Thoracic aorta (tissue), 2 donors: ENCODE measurements around the gene IL13RA2. TPM values are rescaled to one million over a fixed set of nuclear protein-coding genes. Genes with fewer than 3 reads are reported as not detected.

ENCODE experiments used
- ATAC-seq: fragments of 150-250 bp; one replicate; pipeline ENCODE4 v1.8.0; 2017; ENCODE audit warnings: low read depth; ENCODE audit not compliant: insufficient number of reproducible peaks, low FRiP score
- DNase-seq: peaks from one replicate; pipeline ENCODE4 v3.0.0-alpha.2; 2020; ENCODE audit warnings: low spot score
- H3K27ac ChIP-seq, 2 donors: fragments of 200-600 bp; sonication (generic); 1 replicate in 1 of 2; 2 replicates in 1 of 2; pipeline ENCODE4 v1.5.1; 2016; ENCODE audit warnings: mild to moderate bottlenecking in 2 of 2, moderate library complexity in 2 of 2
- H3K27me3 ChIP-seq: fragments of 200-600 bp; sonication (generic); replicated peaks from 2 replicates; pipeline ENCODE4 v1.6.0; 2016; ENCODE audit warnings: mild to moderate bottlenecking; ENCODE audit not compliant: insufficient read depth
- H3K36me3 ChIP-seq: fragments of 200-600 bp; sonication (generic); one replicate; pipeline ENCODE4 v1.5.1; 2016
- H3K4me1 ChIP-seq, 2 donors: fragments of 200-600 bp; sonication (generic); 1 replicate in 1 of 2; 2 replicates in 1 of 2; pipeline versions ENCODE4 v1.5.1 to v1.6.0; 2016; ENCODE audit warnings: low read depth in 2 of 2, mild to moderate bottlenecking in 1 of 2; ENCODE audit not compliant: control insufficient read depth in 1 of 2
- H3K4me3 ChIP-seq: fragments of 200-600 bp; sonication (generic); 2 replicates; pipeline ENCODE4 v1.5.1; 2016; ENCODE audit warnings: mild to moderate bottlenecking
- H3K9me3 ChIP-seq: fragments of 200-600 bp; sonication (generic); 2 replicates; pipeline ENCODE4 v1.5.1; 2016
- total RNA-seq, 2 donors: library from RNA; depleted of rRNA; stranded (reverse); fragments of >200 nt; gene quantifications; one replicate each; pipeline versions ENCODE4 v1.1.0 to v1.2.3, GENCODE V29; 2016
- TF ChIP-seq, protein P1 (sequence below): fragments of 200-600 bp; sonication (generic); IDR thresholded peaks from one replicate; pipeline ENCODE4 v1.5.1; 2019; ENCODE audit warnings: antibody characterized with exemption

Gene IL13RA2
- total RNA-seq, 2 donors from 2014 or later, result 19.2 to 42.2 TPM

DNA sequence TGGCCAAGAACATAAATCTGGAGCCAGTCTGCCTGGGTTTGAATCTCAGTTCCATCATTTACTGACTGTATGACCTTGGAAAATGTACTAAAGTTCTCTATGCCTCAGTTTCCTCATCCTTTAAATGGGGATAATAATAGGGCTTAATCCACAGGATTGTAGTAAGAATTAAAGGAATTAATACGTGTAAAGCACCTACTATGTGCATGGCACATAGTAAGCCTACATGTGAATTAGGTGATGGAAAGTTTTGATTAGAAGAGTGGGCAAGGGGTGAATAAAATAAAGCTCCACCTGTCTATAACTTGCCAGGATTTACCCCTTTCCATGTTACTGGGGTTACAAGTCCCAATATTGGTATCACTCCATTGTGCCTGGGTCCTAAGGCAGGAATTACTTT lies 35.8 kb upstream of the IL13RA2 start:
- ATAC-seq, result no peak
- Histone ChIP-seq H3K27me3 (no peaks in the 10 kb centered on the region), H3K27ac (no peak overlapping the region)

DNA sequence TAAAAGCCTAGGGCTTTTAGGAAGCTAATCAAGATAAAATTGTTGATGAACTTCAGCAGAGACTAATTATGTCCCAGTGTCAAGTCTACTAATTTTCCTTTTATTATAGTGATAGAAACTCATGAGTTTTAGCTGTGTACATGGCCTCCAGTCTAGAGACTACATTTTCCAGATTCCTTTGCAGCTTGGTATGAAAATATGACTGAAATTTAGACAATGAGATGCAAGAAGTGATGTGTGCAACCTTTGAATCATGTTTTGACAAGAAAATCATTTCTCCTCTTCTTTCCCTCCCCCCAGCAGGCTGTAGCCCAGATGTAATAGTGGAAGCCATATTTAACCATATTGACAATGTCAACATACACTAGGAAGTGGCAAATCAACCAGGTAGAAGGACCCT lies 30.3 kb upstream of the IL13RA2 start:
- Histone ChIP-seq H3K4me3 (no peak overlapping the region), H3K4me1 (no peaks in the 10 kb centered on the region), H3K36me3 (no peaks in the 10 kb centered on the region), H3K27me3 (no peaks in the 10 kb centered on the region), H3K27ac (no peak overlapping the region), H3K9me3 (no peaks in the 10 kb centered on the region)
- DNase-seq (no peak), ATAC-seq (no peak)
- TF ChIP-seq, protein P1, sequence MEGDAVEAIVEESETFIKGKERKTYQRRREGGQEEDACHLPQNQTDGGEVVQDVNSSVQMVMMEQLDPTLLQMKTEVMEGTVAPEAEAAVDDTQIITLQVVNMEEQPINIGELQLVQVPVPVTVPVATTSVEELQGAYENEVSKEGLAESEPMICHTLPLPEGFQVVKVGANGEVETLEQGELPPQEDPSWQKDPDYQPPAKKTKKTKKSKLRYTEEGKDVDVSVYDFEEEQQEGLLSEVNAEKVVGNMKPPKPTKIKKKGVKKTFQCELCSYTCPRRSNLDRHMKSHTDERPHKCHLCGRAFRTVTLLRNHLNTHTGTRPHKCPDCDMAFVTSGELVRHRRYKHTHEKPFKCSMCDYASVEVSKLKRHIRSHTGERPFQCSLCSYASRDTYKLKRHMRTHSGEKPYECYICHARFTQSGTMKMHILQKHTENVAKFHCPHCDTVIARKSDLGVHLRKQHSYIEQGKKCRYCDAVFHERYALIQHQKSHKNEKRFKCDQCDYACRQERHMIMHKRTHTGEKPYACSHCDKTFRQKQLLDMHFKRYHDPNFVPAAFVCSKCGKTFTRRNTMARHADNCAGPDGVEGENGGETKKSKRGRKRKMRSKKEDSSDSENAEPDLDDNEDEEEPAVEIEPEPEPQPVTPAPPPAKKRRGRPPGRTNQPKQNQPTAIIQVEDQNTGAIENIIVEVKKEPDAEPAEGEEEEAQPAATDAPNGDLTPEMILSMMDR, result no peak

More for the DNA sequence above, 35.8 kb upstream of the IL13RA2 start:
- Histone ChIP-seq H3K36me3 (no peaks in the 10 kb centered on the region), H3K4me3 (no peak overlapping the region), H3K4me1 (no peaks in the 10 kb centered on the region), H3K9me3 (no peaks in the 10 kb centered on the region)
- TF ChIP-seq, protein P1, result no peak
- no peak for DNase-seq

DNA sequence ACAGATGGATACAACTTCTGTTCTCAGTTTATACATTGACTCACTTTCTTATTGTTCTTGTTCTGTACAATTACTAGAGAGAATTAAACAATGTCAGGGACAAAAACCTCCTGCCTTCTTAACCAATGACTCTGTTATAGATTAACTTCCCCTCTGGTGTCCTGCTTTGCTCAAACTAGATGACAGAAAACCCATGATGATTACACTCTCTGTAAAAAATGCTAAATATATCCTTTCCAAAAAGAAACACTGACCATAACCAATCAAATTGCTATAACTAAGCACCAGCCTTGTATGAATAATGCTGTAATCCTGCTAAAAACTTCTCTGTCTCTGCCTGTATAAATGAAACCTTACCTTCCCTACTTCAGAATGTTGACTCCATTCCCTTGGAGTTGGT lies 29.8 kb upstream of the IL13RA2 start:
- TF ChIP-seq, protein P1, result no peak
- no peak for DNase-seq
- H3K27ac ChIP-seq, result no peak overlapping the region
- no peaks in the 10 kb centered on the region for H3K36me3 ChIP-seq
- H3K4me3 ChIP-seq, result no peak overlapping the region
- H3K4me1 ChIP-seq, result no peaks in the 10 kb centered on the region
- H3K27me3 ChIP-seq, result no peaks in the 10 kb centered on the region
- no peak for ATAC-seq
- H3K9me3 ChIP-seq, result no peaks in the 10 kb centered on the region

DNA sequence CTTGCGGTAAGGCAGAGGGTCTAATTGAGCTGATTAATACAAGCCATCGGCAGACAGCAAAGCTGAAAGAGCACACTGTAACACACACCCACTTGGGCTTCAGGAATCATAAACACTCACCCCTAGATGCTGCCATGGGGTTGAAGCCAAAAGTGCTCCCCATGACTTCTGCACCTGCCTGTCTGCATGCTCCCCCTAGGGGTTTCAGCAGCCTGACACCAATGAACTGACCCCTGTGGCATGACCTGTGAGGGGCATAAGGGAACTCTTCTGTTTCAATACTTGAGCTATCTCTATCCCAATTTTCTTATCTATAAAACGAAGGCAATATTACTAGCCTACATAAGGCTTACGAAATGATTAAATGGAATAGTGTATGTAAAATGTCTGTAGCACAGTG lies 23.0 kb upstream of the IL13RA2 start:
- Histone ChIP-seq H3K9me3 (no peaks in the 10 kb centered on the region), H3K27me3 (no peaks in the 10 kb centered on the region), H3K4me1 (no peaks in the 10 kb centered on the region), H3K27ac (no peak overlapping the region), H3K4me3 (no peak overlapping the region), H3K36me3 (no peaks in the 10 kb centered on the region)
- ATAC-seq (no peak), DNase-seq (no peak)
- TF ChIP-seq, protein P1, result no peak

DNA sequence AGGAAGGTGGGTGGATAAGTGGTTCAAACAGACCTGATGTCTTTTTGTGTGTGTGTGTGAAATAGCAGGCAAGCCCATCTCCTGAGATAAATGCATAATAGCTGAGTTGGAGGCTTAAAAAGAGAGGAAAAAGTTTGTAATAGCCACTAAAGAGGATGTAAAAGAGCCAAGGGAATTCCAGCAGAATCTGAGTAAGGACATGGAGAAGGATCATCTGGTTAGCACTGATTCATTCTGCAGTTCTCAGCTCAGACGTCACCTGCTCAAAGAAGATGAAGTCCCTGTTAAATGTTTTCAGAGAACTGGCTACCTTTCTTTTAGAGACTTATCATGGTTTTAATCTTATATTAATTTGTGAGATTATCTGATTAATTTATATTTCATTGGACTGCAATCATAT lies 21.0 kb upstream of the IL13RA2 start:
- no peaks in the 10 kb centered on the region for H3K9me3 ChIP-seq
- ATAC-seq (no peak), DNase-seq (no peak)
- TF ChIP-seq, protein P1, result no peak
- H3K36me3 ChIP-seq, result no peaks in the 10 kb centered on the region
- H3K27me3 ChIP-seq, result no peaks in the 10 kb centered on the region
- no peak overlapping the region for H3K27ac ChIP-seq
- H3K4me3 ChIP-seq, result no peak overlapping the region
- H3K4me1 ChIP-seq, result no peaks in the 10 kb centered on the region
